ENCODE data around the gene OTUD3. TPM values are rescaled to one million over a fixed set of nuclear protein-coding genes. Genes with fewer than 3 reads are reported as not detected.
"Not testable (repeated sequence)": the region's sequence is repeated elsewhere in the genome, so short reads cannot be mapped to it uniquely, and the experiment has no call there.

Gene OTUD3
- total RNA-seq, result 6.8 TPM

GRCh38 chr1:19882111-19883071 is at the start of gene OTUD3:
Gene OTUD3, plus strand, starts transcription at chr1:19882395. Its CDS starts 119 bp downstream, at chr1:19882514.
- DNase-seq, result peak; percentile 99

- no peak for DNase-seq
Measured at GRCh38 chr1:19835578-19835977, 46.6 kb upstream of the OTUD3 start.

- no peak for DNase-seq
Measured at GRCh38 chr1:19837866-19838265, 44.3 kb upstream of the OTUD3 start.

- DNase-seq, result no peak
Measured at GRCh38 chr1:19840228-19840627, 42.0 kb upstream of the OTUD3 start.

GRCh38 chr1:19844731-19845495 is 37.3 kb upstream of the OTUD3 start:
- peak; percentile 9 for DNase-seq

- DNase-seq, result no peak
Measured at GRCh38 chr1:19845555-19845954, 36.6 kb upstream of the OTUD3 start.

GRCh38 chr1:19846338-19846737 is 35.9 kb upstream of the OTUD3 start:
- DNase-seq, result no peak

GRCh38 chr1:19847334-19847733 is 34.9 kb upstream of the OTUD3 start:
- DNase-seq, result not testable (repeated sequence)

GRCh38 chr1:19849307-19849706 is 32.9 kb upstream of the OTUD3 start:
- DNase-seq, result not testable (repeated sequence)

GRCh38 chr1:19850214-19850613 is 32.0 kb upstream of the OTUD3 start:
- DNase-seq, result no peak

GRCh38 chr1:19852036-19852435 is 30.2 kb upstream of the OTUD3 start:
- DNase-seq, result no peak

- DNase-seq, result no peak
Measured at GRCh38 chr1:19854866-19855265, 27.3 kb upstream of the OTUD3 start.

GRCh38 chr1:19858893-19859292 is 23.3 kb upstream of the OTUD3 start:
- no peak for DNase-seq

- no peak for DNase-seq
Measured at GRCh38 chr1:19859876-19860275, 22.3 kb upstream of the OTUD3 start.

- no peak for DNase-seq
Measured at GRCh38 chr1:19860418-19860817, 21.8 kb upstream of the OTUD3 start.

- no peak for DNase-seq
Measured at GRCh38 chr1:19861034-19861433, 21.2 kb upstream of the OTUD3 start.

- DNase-seq, result no peak
Measured at GRCh38 chr1:19861842-19862530, 20.2 kb upstream of the OTUD3 start.

GRCh38 chr1:19862944-19863343 is 19.3 kb upstream of the OTUD3 start:
- no peak for DNase-seq

- DNase-seq, result no peak
Measured at GRCh38 chr1:19864570-19865160, 17.5 kb upstream of the OTUD3 start.

GRCh38 chr1:19866029-19866428 is 16.2 kb upstream of the OTUD3 start:
- DNase-seq, result no peak

- no peak for DNase-seq
Measured at GRCh38 chr1:19866758-19867157, 15.4 kb upstream of the OTUD3 start.

GRCh38 chr1:19868575-19868974 is 13.6 kb upstream of the OTUD3 start:
- not testable (repeated sequence) for DNase-seq
